Measurements from ENCODE around the gene GUCY1B1. TPM values are rescaled to one million over a fixed set of nuclear protein-coding genes. Genes with fewer than 3 reads are reported as not detected.

The GUCY1B1 gene
- total RNA-seq, 2 donors from 2014 or later, result 0.11 TPM; not detected in 1

DNA sequence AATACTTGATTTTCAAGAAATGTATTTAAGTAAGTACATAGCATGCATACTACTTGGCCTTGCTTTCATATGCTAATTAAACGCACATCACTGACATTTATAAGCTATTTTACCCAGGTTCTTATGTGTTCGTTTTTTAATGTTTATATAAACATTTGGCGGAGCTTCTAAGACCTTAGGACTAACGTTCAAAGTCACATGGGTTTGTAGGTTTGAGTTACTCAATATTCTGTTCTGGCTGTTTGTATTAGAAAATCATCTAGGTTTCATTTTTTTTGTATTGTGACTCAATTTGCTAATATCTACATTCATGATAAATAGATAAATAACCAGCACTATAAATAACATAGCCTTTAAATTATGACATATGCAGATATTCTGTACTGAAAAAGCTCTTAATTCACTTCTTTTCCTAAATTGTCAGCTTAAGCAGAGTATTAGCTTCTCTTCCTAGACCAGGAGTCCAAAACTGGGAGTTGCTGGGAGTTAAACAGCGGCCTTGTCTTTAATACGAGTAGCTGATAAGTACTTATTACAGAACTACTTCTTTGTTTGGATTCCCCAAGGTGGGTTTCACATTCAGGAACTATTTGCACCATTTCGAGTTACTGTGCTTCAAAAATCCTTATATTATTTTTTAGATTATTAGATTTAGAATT, 42.0 kb downstream of the GUCY1B1 start:
- Mint-ChIP-seq H3K4me1 (no peaks in the 10 kb centered on the region), H3K9me3 (no peaks in the 10 kb centered on the region), H3K36me3 (ENCODE audit: low read depth) (no peaks in the 10 kb centered on the region), H3K4me3 (no peak overlapping the region), H3K27me3 (peaks cover 8% of the 10 kb centered on the region), H3K27ac (no peak overlapping the region)
- ATAC-seq (replicated peaks), result no peak

GRCh38 chr4:155802190-155802959, 43.6 kb downstream of the GUCY1B1 start:
- Mint-ChIP-seq H3K9me3 (no peaks in the 10 kb centered on the region), H3K27me3 (peaks cover 3% of the 10 kb centered on the region), H3K27ac (no peak overlapping the region), H3K36me3 (ENCODE audit: low read depth) (no peaks in the 10 kb centered on the region), H3K4me3 (no peak overlapping the region), H3K4me1 (no peaks in the 10 kb centered on the region)
- no peak for ATAC-seq (replicated peaks)

DNA sequence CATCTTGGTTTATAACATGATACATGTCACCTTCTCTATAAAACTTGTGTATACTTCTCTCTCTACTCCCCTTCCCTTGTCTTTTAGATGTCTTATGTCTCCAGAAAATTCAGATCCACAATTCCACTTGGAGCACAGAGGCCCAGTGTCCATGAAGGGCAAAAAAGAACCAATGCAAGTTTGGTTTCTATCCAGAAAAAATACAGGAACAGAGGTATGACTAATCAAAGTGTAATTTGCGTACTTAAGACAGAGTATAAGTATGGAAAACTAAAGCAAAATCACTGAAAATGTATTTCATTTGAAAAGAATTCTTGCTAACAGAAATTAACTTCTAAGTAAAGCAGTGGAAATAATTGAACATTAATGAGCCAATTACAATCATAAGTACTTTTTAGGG, 46.2 kb downstream of the GUCY1B1 start:
- no peak for ATAC-seq (replicated peaks)
- H3K27ac Mint-ChIP-seq, result no peak overlapping the region

GRCh38 chr4:155807021-155807420, 48.2 kb downstream of the GUCY1B1 start:
- no peak for ATAC-seq (replicated peaks)
- H3K36me3 Mint-ChIP-seq (ENCODE audit: low read depth), result no peaks in the 10 kb centered on the region
- H3K9me3 Mint-ChIP-seq, result no peaks in the 10 kb centered on the region
- H3K4me1 Mint-ChIP-seq, result no peaks in the 10 kb centered on the region
- H3K27me3 Mint-ChIP-seq, result no peaks in the 10 kb centered on the region
- H3K27ac Mint-ChIP-seq, result no peak overlapping the region
- no peak overlapping the region for H3K4me3 Mint-ChIP-seq

More for the DNA sequence above, 46.2 kb downstream of the GUCY1B1 start:
- Mint-ChIP-seq H3K9me3 (no peaks in the 10 kb centered on the region), H3K4me1 (no peaks in the 10 kb centered on the region), H3K36me3 (ENCODE audit: low read depth) (no peaks in the 10 kb centered on the region), H3K4me3 (no peak overlapping the region), H3K27me3 (no peaks in the 10 kb centered on the region)

GRCh38 chr4:155809835-155810234, 51.0 kb downstream of the GUCY1B1 start:
- peaks cover 3% of the 10 kb centered on the region for H3K27me3 Mint-ChIP-seq
- H3K4me1 Mint-ChIP-seq, result no peaks in the 10 kb centered on the region

GRCh38 chr4:155811083-155811482, 52.3 kb downstream of the GUCY1B1 start:
- Mint-ChIP-seq H3K27ac (no peak overlapping the region), H3K36me3 (ENCODE audit: low read depth) (no peaks in the 10 kb centered on the region), H3K9me3 (no peaks in the 10 kb centered on the region), H3K4me3 (no peak overlapping the region), H3K4me1 (no peaks in the 10 kb centered on the region), H3K27me3 (peaks cover 8% of the 10 kb centered on the region)
- no peak for ATAC-seq (replicated peaks)

More at GRCh38 chr4:155809835-155810234, 51.0 kb downstream of the GUCY1B1 start:
- peak; percentile 72 for ATAC-seq (replicated peaks)
- Mint-ChIP-seq H3K36me3 (ENCODE audit: low read depth) (no peaks in the 10 kb centered on the region), H3K9me3 (no peaks in the 10 kb centered on the region), H3K4me3 (no peak overlapping the region), H3K27ac (no peak overlapping the region)

DNA sequence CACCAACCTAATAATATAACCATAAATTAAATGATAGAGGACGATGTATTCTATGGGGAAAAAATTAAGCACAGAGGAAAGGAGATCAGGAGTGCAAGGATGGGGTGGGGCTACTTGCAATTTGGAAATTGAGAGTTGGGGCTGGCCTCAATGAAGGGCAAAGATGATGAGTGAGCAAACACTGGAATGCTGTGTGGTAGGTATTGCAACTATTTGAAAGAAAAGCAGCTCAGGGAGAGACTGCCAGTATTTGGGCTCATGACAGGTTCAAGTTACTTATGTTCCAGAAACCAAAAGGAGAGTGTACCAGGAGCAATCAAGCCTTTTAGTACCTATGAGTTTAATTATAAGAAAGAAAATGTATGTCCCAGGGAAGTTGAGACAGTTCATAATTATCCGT, 59.8 kb downstream of the GUCY1B1 start:
- ATAC-seq (replicated peaks), result no peak
- Mint-ChIP-seq H3K9me3 (no peaks in the 10 kb centered on the region), H3K27ac (no peak overlapping the region)

GRCh38 chr4:155819066-155819465, 60.2 kb downstream of the GUCY1B1 start:
- Mint-ChIP-seq H3K27ac (no peak overlapping the region), H3K4me1 (no peaks in the 10 kb centered on the region), H3K36me3 (ENCODE audit: low read depth) (no peaks in the 10 kb centered on the region), H3K9me3 (no peaks in the 10 kb centered on the region), H3K27me3 (peaks cover 16% of the 10 kb centered on the region), H3K4me3 (no peak overlapping the region)
- no peak for ATAC-seq (replicated peaks)

More for the DNA sequence above, 59.8 kb downstream of the GUCY1B1 start:
- no peaks in the 10 kb centered on the region for H3K36me3 Mint-ChIP-seq (ENCODE audit: low read depth)
- H3K27me3 Mint-ChIP-seq, result peaks cover 15% of the 10 kb centered on the region
- no peaks in the 10 kb centered on the region for H3K4me1 Mint-ChIP-seq
- H3K4me3 Mint-ChIP-seq, result no peak overlapping the region

DNA sequence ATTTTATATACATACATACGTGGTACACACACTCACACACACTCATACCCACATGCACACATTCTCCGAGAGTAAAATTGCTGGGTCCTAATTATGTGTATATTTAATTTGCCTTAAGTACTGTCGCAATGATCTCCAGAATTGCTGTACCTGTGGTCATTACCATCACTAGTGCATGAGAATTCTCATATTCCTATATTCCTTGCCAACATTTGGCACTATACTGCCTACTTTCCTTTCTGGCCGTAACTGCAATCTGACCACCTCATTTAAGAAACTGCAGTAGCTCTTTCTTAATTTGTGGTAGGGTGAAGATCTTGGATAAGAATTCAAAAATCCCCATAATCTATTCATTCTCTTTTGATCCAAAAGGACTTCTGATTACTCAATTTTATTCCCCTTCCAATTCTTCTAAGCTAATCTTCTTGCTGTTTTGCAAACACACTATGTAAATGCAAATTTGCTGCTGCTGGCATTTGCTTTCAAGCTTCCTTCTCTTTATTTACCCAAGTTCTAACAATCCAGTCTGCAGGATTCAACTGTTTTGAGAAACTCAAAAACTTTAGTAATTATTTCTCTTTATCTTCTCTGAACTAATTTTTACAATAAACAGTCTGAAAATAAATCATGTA, 62.2 kb downstream of the GUCY1B1 start:
- Mint-ChIP-seq H3K36me3 (ENCODE audit: low read depth) (no peaks in the 10 kb centered on the region), H3K27me3 (peaks cover 22% of the 10 kb centered on the region), H3K4me3 (no peak overlapping the region), H3K4me1 (no peaks in the 10 kb centered on the region), H3K9me3 (no peaks in the 10 kb centered on the region), H3K27ac (no peak overlapping the region)
- ATAC-seq (replicated peaks), result no peak

DNA sequence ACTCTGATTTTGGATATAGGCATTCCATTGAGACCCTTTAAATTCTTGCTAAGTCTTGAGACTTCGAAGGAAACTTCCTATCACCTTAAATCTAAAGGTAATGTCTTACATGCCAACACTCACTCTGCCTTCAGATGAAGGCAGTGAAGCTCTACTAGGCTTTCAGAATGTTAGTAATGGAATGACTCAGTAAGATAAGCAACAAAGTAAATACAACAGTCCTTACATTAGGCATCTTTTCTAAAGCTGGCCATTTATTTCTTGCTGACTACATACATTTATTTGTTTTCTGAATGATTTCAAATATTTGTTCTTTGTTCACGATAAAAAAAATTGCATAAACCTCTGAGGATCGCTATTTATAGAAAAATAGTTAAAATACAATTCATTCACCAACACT, 63.8 kb downstream of the GUCY1B1 start:
- no peaks in the 10 kb centered on the region for H3K9me3 Mint-ChIP-seq
- H3K36me3 Mint-ChIP-seq (ENCODE audit: low read depth), result no peaks in the 10 kb centered on the region
- H3K4me3 Mint-ChIP-seq, result no peak overlapping the region
- peaks cover 23% of the 10 kb centered on the region for H3K27me3 Mint-ChIP-seq
- H3K4me1 Mint-ChIP-seq, result no peaks in the 10 kb centered on the region
- H3K27ac Mint-ChIP-seq, result no peak overlapping the region
- ATAC-seq (replicated peaks), result no peak

DNA sequence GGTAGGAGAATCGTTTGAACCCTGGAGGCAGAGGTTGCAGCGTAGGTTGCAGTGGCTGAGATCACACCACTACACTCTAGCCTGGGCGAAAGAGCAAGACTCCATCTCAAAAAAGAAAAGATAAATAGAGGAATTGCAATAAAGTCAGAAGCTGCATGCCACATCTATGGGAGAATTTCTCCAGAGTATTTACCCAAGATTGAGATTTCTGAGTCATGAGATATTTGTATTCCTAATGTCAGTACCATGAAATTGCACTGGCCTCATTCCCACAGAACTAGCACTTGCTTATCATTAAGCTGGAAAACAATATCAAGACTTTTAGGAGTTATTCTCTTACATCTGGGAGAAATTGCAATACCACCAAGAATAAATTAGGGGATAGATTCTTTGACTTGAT, 69.8 kb downstream of the GUCY1B1 start:
- no peak for ATAC-seq (replicated peaks)
- H3K27me3 Mint-ChIP-seq, result peaks cover 16% of the 10 kb centered on the region
- no peak overlapping the region for H3K4me3 Mint-ChIP-seq
- no peaks in the 10 kb centered on the region for H3K36me3 Mint-ChIP-seq (ENCODE audit: low read depth)
- no peaks in the 10 kb centered on the region for H3K9me3 Mint-ChIP-seq
- no peak overlapping the region for H3K27ac Mint-ChIP-seq
- H3K4me1 Mint-ChIP-seq, result no peaks in the 10 kb centered on the region

DNA sequence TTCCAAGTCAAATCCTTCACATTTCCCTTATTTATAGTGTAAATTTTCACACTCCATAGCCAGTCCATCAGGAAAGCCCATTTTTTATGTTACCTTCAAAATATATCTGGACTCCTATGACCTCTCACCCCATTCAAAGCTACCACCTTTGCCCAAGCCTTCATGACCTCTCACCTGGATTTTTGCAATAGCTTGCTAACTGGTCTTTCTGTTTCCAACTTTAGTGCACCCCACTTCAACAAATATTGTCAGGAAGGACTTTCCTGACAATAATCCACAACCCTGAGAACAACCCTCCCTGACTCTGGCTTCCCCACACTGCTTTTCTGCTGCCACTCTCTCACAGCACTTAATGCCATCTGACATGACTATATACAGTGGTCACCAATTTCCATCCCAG, 73.8 kb downstream of the GUCY1B1 start:
- Mint-ChIP-seq H3K36me3 (ENCODE audit: low read depth) (no peaks in the 10 kb centered on the region), H3K4me3 (no peak overlapping the region), H3K9me3 (no peaks in the 10 kb centered on the region), H3K27ac (no peak overlapping the region), H3K27me3 (no peaks in the 10 kb centered on the region), H3K4me1 (no peaks in the 10 kb centered on the region)
- no peak for ATAC-seq (replicated peaks)

GRCh38 chr4:155837203-155837796, 78.5 kb downstream of the GUCY1B1 start:
- no peaks in the 10 kb centered on the region for H3K36me3 Mint-ChIP-seq (ENCODE audit: low read depth)
- no peak overlapping the region for H3K27ac Mint-ChIP-seq
- H3K4me3 Mint-ChIP-seq, result no peak overlapping the region
- no peak for ATAC-seq (replicated peaks)
- H3K27me3 Mint-ChIP-seq, result peaks cover 7% of the 10 kb centered on the region
- no peaks in the 10 kb centered on the region for H3K4me1 Mint-ChIP-seq
- no peaks in the 10 kb centered on the region for H3K9me3 Mint-ChIP-seq

DNA sequence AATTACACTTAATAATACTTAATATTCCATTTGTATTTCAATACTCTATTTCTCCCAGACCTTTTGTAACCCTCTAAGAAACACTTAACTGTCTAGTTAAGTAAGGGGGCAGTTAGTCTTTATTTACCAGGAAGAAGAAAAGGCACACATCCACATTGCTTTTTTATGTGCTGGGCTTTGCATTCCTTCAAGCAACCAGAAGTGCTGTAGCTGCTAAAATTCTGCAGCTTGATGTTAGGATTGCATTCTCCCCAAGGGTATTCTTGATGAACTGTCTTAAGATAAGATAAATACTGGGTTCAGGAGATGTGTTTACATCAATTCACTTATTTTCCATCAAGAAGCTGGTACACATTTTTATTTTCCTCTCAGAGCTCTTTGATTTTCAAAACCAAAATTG, 83.3 kb downstream of the GUCY1B1 start:
- Mint-ChIP-seq H3K36me3 (ENCODE audit: low read depth) (no peaks in the 10 kb centered on the region), H3K9me3 (no peaks in the 10 kb centered on the region), H3K4me3 (no peak overlapping the region), H3K27ac (no peak overlapping the region), H3K4me1 (no peaks in the 10 kb centered on the region), H3K27me3 (peaks cover 7% of the 10 kb centered on the region)
- ATAC-seq (replicated peaks), result no peak
